ENCODE measurements around the gene GLYATL2. TPM values are rescaled to one million over a fixed set of nuclear protein-coding genes. Genes with fewer than 3 reads are reported as not detected.

The GLYATL2 gene
- polyA plus RNA-seq, 1 donor from 2014 or later, result not detected

DNA sequence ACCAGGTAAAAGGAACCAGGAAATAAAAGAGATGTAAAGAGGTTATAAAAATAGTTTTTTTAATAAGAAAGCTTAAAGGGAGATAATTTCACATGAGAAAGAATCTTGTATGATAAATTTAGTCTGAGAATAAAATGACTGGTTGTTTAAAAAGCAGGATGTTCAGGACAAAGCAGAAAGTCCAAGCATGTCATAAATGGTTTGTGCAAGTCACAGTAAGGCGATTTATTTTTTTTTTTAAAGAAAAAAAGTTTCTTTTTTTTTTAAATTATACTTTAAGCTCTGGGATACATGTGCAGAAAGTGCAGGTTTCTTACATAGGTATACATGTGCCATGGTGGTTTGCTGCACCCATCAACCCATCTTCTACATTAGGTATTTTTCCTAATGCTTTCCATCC lies 30.8 kb downstream of the GLYATL2 start:
- Histone ChIP-seq H3K4me2 (ENCODE audit: low read length) (no peak overlapping the region), H3K4me3 (ENCODE audit: low read length) (no peak overlapping the region), H3K9me3 (ENCODE audit: low read length) (no peaks in the 10 kb centered on the region), H3K27ac (ENCODE audit: low read length) (no peak overlapping the region), H3K27me3 (ENCODE audit: insufficient read depth, low read depth, low read length) (no peaks in the 10 kb centered on the region), H4K20me1 (ENCODE audit: insufficient read depth) (no peaks in the 10 kb centered on the region), H3K79me2 (replicated peaks; ENCODE audit: insufficient read depth, low read length) (no peaks in the 10 kb centered on the region), H3K9ac (ENCODE audit: low read length) (no peak overlapping the region), H3K36me3 (ENCODE audit: insufficient read depth, low read length) (no peaks in the 10 kb centered on the region), H3F3A (ENCODE audit: insufficient read depth, low read length, poor library complexity, severe bottlenecking) (no peaks in the 10 kb centered on the region), H3K9me2 (ENCODE audit: insufficient read depth, low read length) (no peaks in the 10 kb centered on the region), H2AFZ (ENCODE audit: low read depth, low read length) (no peak overlapping the region)
- TF ChIP-seq SMC3 (conservative IDR thresholded peaks at IDR 0.05; ENCODE audit: poor library complexity), result no peak
- no peak for TF ChIP-seq CTCF (IDR thresholded peaks at IDR 0.05; ENCODE audit: poor library complexity, severe bottlenecking)
- TF ChIP-seq MXI1 (conservative IDR thresholded peaks at IDR 0.05; ENCODE audit: poor library complexity, severe bottlenecking), result no peak
- no peak for TF ChIP-seq TAF1 (IDR thresholded peaks at IDR 0.05; ENCODE audit: low read depth)
- TF ChIP-seq, protein P1, sequence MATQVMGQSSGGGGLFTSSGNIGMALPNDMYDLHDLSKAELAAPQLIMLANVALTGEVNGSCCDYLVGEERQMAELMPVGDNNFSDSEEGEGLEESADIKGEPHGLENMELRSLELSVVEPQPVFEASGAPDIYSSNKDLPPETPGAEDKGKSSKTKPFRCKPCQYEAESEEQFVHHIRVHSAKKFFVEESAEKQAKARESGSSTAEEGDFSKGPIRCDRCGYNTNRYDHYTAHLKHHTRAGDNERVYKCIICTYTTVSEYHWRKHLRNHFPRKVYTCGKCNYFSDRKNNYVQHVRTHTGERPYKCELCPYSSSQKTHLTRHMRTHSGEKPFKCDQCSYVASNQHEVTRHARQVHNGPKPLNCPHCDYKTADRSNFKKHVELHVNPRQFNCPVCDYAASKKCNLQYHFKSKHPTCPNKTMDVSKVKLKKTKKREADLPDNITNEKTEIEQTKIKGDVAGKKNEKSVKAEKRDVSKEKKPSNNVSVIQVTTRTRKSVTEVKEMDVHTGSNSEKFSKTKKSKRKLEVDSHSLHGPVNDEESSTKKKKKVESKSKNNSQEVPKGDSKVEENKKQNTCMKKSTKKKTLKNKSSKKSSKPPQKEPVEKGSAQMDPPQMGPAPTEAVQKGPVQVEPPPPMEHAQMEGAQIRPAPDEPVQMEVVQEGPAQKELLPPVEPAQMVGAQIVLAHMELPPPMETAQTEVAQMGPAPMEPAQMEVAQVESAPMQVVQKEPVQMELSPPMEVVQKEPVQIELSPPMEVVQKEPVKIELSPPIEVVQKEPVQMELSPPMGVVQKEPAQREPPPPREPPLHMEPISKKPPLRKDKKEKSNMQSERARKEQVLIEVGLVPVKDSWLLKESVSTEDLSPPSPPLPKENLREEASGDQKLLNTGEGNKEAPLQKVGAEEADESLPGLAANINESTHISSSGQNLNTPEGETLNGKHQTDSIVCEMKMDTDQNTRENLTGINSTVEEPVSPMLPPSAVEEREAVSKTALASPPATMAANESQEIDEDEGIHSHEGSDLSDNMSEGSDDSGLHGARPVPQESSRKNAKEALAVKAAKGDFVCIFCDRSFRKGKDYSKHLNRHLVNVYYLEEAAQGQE (IDR thresholded peaks at IDR 0.05; ENCODE audit: borderline replicate concordance), result no peak

- Histone ChIP-seq H4K20me1 (ENCODE audit: insufficient read depth) (no peaks in the 10 kb centered on the region), H3K79me2 (replicated peaks; ENCODE audit: insufficient read depth, low read length) (no peaks in the 10 kb centered on the region), H3F3A (ENCODE audit: insufficient read depth, low read length, poor library complexity, severe bottlenecking) (no peaks in the 10 kb centered on the region), H3K36me3 (ENCODE audit: insufficient read depth, low read length) (no peaks in the 10 kb centered on the region), H3K9me3 (ENCODE audit: low read length) (no peaks in the 10 kb centered on the region), H3K4me2 (ENCODE audit: low read length) (no peak overlapping the region), H3K4me3 (ENCODE audit: low read length) (no peak overlapping the region), H3K9ac (ENCODE audit: low read length) (no peak overlapping the region), H3K27ac (ENCODE audit: low read length) (no peak overlapping the region), H3K9me2 (ENCODE audit: insufficient read depth, low read length) (no peaks in the 10 kb centered on the region), H3K27me3 (ENCODE audit: insufficient read depth, low read depth, low read length) (no peaks in the 10 kb centered on the region), H2AFZ (ENCODE audit: low read depth, low read length) (no peak overlapping the region)
- no peak for TF ChIP-seq TAF1 (IDR thresholded peaks at IDR 0.05; ENCODE audit: low read depth)
- TF ChIP-seq, protein P1 (IDR thresholded peaks at IDR 0.05; ENCODE audit: borderline replicate concordance), result no peak
Observed at GRCh38 chr11:58811499-58811898, 33.0 kb downstream of the GLYATL2 start.
